Subcutaneous abdominal adipose tissue (tissue), 5 donors: Measurements from ENCODE around the gene DNAH1.
A peak's percentile ranks its signal among the peaks of the same experiment; 100 is the strongest.
"Not testable (repeated sequence)": the region's sequence is repeated elsewhere in the genome, so short reads cannot be mapped to it uniquely, and the experiment has no call there.

ENCODE experiments used
- H3K27ac ChIP-seq: one replicate; pipeline ENCODE4 v1.7.0; 2013; ENCODE audit warnings: low read depth, mild to moderate bottlenecking, inconsistent platforms, low read length, moderate library complexity
- H3K27me3 ChIP-seq, 5 donors: one replicate each; pipeline ENCODE4 v1.7.0; 2013; ENCODE audit warnings: low read length in 5 of 5, inconsistent platforms in 1 of 5; ENCODE audit not compliant: control insufficient read depth in 5 of 5, insufficient read depth in 4 of 5
- H3K36me3 ChIP-seq, 5 donors: one replicate each; pipeline ENCODE4 v1.7.0; 2013; ENCODE audit warnings: low read length in 5 of 5; ENCODE audit not compliant: control insufficient read depth in 5 of 5, insufficient read depth in 5 of 5
- H3K4me1 ChIP-seq, 5 donors: one replicate each; pipeline ENCODE4 v1.7.0; 2013; ENCODE audit warnings: low read length in 5 of 5, mild to moderate bottlenecking in 3 of 5, moderate library complexity in 1 of 5; ENCODE audit not compliant: control insufficient read depth in 5 of 5, insufficient read depth in 5 of 5
- H3K4me3 ChIP-seq, 5 donors: one replicate each; pipeline ENCODE4 v1.7.0; 2013; ENCODE audit warnings: low read length in 5 of 5, low read depth in 1 of 5
- H3K9ac ChIP-seq, 5 donors: one replicate each; pipeline ENCODE4 v1.7.0; 2013; ENCODE audit warnings: low read length in 5 of 5, mild to moderate bottlenecking in 4 of 5, moderate library complexity in 3 of 5
- H3K9me3 ChIP-seq, 5 donors: one replicate each; pipeline ENCODE4 v1.7.0; 2013; ENCODE audit warnings: low read length in 5 of 5; ENCODE audit not compliant: control insufficient read depth in 5 of 5
- donor health status: healthy.
- donor health status: healthy.
- donor health status: healthy.
- donor health status: healthy.
- donor health status: healthy.

The DNAH1 gene

DNA sequence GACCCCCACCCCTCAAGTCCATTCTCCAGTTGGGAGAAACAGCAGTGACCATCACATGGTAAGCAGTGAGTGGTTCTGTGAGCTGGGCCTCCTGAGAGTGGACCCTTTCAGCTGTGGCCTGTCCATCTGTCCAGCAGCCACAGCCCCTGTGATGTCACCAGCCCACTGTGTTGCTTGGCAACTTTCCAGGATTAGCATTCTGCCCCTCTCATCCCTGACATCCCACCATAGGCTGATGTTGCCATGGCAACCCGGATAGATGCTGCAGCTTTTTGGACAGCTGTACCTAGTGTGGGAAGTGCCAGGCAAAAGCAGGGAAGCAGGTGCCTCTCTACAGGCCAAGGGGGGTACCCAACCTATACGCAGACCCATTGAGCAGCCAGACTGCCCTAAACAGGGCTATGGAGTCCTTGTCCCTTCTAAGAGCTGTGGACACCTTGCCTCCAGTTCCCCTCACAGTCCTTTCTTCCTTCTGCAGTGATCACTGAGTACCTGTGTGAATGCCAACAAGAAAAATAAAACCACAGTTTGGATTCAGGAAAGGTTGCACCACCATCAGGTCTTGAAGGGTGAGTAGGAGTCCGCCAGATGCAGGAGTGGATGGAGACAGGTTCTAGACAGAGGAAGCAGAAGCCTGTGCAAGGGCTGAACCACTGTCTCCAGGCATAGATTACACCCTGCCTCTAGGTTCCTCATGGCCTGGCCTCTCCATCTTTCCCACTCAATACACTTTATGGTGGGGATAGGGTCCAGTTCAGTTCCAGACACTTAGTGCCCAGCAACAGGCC, at the start of gene DNAH1:
Gene DNAH1 (plus strand): TSS at position 343 of the 788 bp plus-strand sequence. CDS start 6,124 bp downstream, outside the sequence.
- Histone ChIP-seq H3K27me3 (no peaks in the 10 kb centered on the region), H3K9ac (peak within 1 kb of the TSS in 1 of 5 donors; percentile 52), H3K36me3 (peaks cover 0 to 4% (median 0%) of the 10 kb centered on the region in 5 donors), H3K9me3 (no peaks in the 10 kb centered on the region), H3K4me3 (peak within 1 kb of the TSS in 3 of 5 donors; percentile 50 to 59 (median 57)), H3K27ac (no peak within 1 kb of the TSS), H3K4me1 (peaks cover 0 to 31% (median 30%) of the 10 kb centered on the region in 5 donors)

DNA sequence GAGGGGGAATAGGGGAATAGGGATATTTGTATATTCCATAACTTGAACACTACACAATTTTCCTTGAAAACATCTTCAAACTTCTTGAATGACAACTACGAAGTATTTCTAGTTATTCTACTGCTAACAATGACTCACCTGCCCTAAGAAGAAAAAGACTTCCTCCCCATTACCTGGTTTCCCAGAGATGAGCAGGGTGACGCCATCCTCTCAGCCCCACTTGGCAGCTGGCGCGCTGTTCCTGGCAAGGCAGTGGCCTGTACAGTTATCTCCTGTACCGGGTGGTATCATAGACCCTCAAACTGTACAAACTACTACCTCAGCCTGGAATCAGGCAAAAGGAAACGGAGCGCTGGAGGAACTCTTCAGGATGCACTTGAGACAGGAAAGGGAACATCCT, 48.1 kb upstream of the DNAH1 start:
- Histone ChIP-seq H3K4me3 (no peak overlapping the region), H3K36me3 (peaks cover 41 to 63% (median 61%) of the 10 kb centered on the region in 5 donors), H3K27ac (no peak overlapping the region), H3K27me3 (no peaks in the 10 kb centered on the region), H3K9me3 (no peaks in the 10 kb centered on the region), H3K4me1 (peaks cover 6 to 40% (median 31%) of the 10 kb centered on the region in 5 donors), H3K9ac (peak overlapping the region in 1 of 5 donors; percentile 28)

DNA sequence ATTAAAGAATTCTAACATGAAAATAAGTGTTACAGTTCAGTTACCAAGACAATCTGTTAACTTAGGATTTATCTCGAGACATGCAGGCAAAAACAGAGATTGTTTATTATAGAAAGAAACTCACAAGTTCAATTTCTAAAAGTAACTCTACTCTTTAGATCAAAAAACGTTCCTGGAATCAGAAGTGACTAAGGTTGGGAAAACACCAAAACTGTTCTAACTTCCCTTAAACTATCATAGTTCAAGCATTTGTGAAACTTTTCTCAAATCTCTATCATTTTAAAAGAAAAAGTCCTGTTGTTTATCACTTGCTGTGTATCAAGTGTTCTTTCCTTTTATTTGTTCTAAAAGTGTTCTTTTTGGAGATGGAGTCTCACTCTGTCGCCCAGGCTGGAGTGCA, 46.3 kb upstream of the DNAH1 start:
- H3K9ac ChIP-seq = no peak overlapping the region
- H3K9me3 ChIP-seq = no peaks in the 10 kb centered on the region
- H3K36me3 ChIP-seq = peaks cover 30 to 48% (median 45%) of the 10 kb centered on the region in 5 donors
- no peaks in the 10 kb centered on the region for H3K27me3 ChIP-seq
- H3K4me3 ChIP-seq = no peak overlapping the region
- H3K4me1 ChIP-seq = peaks cover 7 to 53% (median 44%) of the 10 kb centered on the region in 5 donors
- H3K27ac ChIP-seq = peak overlapping the region; percentile 74

DNA sequence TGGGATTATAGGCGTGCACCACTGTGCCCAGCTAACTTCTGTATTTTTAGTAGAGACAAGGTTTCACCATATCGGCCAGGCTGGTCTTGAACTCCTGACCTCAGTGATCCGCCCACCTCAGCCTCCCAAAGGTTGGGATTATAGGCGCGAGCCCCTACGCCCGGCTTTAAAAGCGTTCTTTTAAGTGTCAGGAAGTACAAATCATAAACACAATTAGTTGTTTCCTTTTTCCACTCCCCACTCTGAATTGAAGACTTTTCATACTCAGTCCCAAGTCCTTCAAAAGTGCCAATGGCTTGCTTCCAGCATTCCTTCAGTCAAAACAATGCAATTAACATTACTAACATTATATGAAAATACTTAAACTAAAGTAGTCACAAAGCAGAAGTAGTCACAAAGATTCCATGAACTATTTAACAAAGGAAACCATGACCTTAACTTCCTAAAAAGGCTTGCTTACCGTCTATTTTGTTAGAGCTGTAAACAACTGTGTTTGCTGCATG, 45.8 kb upstream of the DNAH1 start:
- no peaks in the 10 kb centered on the region for H3K27me3 ChIP-seq
- H3K9me3 ChIP-seq = no peaks in the 10 kb centered on the region
- no peak overlapping the region for H3K4me3 ChIP-seq
- H3K27ac ChIP-seq = peak overlapping the region; percentile 74
- peaks cover 30 to 46% (median 42%) of the 10 kb centered on the region in 5 donors for H3K36me3 ChIP-seq
- peaks cover 7 to 57% (median 50%) of the 10 kb centered on the region in 5 donors for H3K4me1 ChIP-seq
- peak overlapping the region in 2 of 5 donors; percentile 3 to 25 for H3K9ac ChIP-seq

DNA sequence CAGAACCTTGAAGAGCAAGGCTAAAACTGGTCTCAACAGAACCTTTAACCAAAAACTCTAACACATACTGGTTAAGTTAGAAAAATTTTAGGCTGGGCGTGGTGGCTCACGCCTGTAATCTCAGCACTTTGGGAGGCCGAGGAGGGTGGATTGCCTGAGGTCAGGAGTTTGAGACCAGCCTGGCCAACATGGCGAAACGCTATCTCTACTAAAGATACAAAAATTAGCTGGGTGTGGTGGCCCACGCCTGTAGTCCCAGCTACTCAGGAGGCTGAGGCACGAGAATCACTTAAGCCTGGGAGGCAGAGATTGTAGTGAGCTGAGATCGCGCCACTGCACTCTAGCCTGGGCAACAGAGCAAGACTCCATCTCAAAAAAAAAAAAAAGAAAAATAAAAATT, 43.9 kb upstream of the DNAH1 start:
- peak overlapping the region; percentile 74 for H3K27ac ChIP-seq
- H3K4me1 ChIP-seq = peaks cover 10 to 75% (median 68%) of the 10 kb centered on the region in 5 donors
- H3K27me3 ChIP-seq, H3K9me3 ChIP-seq, H3K4me3 ChIP-seq: not testable (repeated sequence)
- peak overlapping the region in 1 of 5 donors; percentile 24 for H3K9ac ChIP-seq
- peaks cover 19 to 29% (median 25%) of the 10 kb centered on the region in 5 donors for H3K36me3 ChIP-seq

DNA sequence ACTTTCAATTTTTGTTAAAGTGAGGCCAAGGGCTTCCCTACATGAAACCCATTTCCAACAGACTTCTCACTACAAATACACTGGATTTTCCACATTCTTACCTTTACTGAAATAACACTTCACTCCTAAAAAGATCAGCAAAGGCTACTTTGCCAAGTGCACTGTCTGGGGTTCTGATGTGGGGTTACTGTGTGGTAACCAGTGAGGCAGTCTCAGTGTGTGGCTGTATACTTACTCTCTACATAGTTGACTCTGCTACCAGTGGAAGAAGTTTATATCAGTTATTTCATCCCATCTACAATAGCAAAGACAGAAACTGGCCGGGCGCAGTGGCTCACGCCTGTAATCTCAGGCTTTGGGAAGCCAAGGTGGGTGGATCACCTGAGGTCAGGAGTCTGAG, 43.3 kb upstream of the DNAH1 start:
- Histone ChIP-seq H3K9me3 (no peaks in the 10 kb centered on the region), H3K9ac (peak overlapping the region in 2 of 5 donors; percentile 3 to 24), H3K36me3 (peaks cover 13 to 23% (median 18%) of the 10 kb centered on the region in 5 donors), H3K27ac (no peak overlapping the region), H3K27me3 (no peaks in the 10 kb centered on the region), H3K4me3 (no peak overlapping the region), H3K4me1 (peaks cover 10 to 80% (median 73%) of the 10 kb centered on the region in 5 donors)

DNA sequence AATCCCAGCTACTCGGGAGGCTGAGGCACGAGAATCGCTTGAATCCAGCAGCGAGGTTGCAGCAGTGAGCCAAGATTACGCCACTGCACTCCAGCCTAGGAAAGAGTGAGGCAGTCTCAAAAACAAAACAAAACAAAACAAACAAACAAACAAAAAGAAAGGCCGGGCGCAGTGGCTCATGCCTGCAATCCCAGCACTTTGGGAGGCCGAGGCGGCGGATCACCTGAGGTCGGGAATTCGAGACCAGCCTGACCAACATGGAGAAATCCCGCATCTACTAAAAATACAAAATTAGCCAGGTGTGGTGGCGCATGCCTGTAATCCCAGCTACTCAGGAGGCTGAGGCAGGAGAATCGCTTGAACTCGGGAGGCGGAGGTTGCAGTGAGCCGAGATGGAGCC, 41.3 kb upstream of the DNAH1 start:
- not testable (repeated sequence) for H3K9me3 ChIP-seq, H3K27me3 ChIP-seq, H3K4me3 ChIP-seq, H3K9ac ChIP-seq
- H3K4me1 ChIP-seq = peaks cover 10 to 83% (median 80%) of the 10 kb centered on the region in 5 donors
- peak overlapping the region; percentile 9 for H3K27ac ChIP-seq
- peaks cover 2 to 12% (median 5%) of the 10 kb centered on the region in 5 donors for H3K36me3 ChIP-seq

DNA sequence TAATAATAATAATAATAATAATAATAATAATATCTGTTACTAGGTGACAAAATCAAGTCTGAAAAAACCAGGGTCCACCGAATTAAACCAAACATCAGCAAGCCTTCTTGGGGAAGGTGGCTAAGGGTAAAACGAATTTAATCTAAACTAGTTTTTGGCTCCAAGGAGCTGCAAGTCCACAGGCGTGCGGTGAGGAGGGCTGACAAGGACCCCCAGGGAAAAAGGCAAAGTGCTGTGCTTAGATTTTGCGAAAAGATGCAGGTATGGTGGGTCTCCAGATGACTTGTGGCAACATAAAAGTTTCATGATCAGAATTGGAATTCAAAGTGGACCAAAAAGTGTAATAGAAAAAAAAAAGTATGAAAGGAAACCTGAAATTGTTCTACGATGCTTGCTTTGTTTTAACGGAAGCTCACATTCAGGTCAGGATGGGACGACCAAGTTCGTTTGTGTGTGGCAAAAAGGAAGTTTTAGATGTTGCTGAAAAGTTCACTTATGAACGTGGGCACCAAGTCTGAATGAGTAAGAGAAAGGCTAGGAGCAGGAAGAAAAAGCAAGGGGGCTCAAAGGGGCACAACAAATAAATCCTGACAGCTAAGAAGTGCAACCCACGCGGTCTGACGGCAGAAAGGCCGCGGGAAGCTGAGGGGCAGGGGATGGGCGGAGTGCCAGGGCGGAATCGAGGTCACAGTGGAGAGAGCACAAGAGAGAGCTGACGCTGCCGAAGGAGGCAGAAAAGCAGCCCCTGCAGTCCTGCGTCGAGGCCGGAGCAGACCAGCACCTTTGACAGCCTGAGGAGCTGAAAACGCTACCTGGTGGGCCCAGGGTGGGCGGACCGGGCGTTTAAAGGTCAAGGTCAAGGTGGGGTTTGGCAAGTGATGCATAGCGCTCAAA, 38.8 kb upstream of the DNAH1 start:
- H3K4me3 ChIP-seq = peak overlapping the region; percentile 84 to 96 (median 88)
- H3K4me1 ChIP-seq = peaks cover 7 to 72% (median 66%) of the 10 kb centered on the region in 5 donors
- no peaks in the 10 kb centered on the region for H3K27me3 ChIP-seq
- H3K9ac ChIP-seq = peak overlapping the region; percentile 75 to 94 (median 91)
- H3K9me3 ChIP-seq = no peaks in the 10 kb centered on the region
- H3K36me3 ChIP-seq = peaks cover 2 to 5% (median 4%) of the 10 kb centered on the region in 5 donors
- peak overlapping the region; percentile 93 for H3K27ac ChIP-seq

DNA sequence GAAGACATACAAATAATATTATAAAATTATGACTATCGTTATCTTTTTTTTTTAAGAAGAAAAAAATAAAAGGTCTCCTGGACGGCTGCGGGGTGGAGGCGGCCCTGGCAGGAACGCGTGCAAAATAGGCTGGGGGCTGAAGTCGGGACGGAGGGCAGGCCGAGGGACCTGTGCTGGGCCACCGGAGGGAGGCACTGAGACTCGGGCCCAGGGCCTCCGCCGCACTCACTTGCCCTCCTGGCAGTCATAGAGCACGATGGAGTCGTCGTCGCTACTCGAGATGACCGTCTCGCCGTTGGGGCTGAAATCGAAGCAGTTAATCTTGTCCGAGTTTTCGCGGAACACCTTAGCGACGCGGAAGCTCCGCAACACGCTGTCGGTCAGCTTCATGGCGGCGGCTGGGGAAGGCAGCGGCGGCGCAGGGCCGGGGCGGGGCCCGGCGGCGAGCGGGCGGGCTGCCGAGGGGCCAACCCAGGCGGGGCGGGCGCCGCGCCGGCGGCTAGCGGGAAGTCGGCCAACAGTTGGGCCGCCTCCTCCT, 38.1 kb upstream of the DNAH1 start:
- no peaks in the 10 kb centered on the region for H3K9me3 ChIP-seq
- H3K9ac ChIP-seq = peak overlapping the region; percentile 75 to 94 (median 91)
- peak overlapping the region; percentile 84 to 96 (median 88) for H3K4me3 ChIP-seq
- peaks cover 7 to 73% (median 63%) of the 10 kb centered on the region in 5 donors for H3K4me1 ChIP-seq
- H3K27me3 ChIP-seq = no peaks in the 10 kb centered on the region
- H3K36me3 ChIP-seq = peaks cover 0 to 2% (median 0%) of the 10 kb centered on the region in 5 donors
- peak overlapping the region; percentile 93 for H3K27ac ChIP-seq
